ENCODE results near the gene ANKRD27.

GRCh38 chr19:32708457-32708856 lies 33.5 kb upstream of the ANKRD27 start:
- no peak for TF ChIP-seq POLR2AphosphoS5 (IDR thresholded peaks at IDR 0.05)
- TF ChIP-seq POLR2A (IDR thresholded peaks at IDR 0.05) = no peak
